Measurements from ENCODE around the gene RPIA. TPM values are rescaled to one million over a fixed set of nuclear protein-coding genes. Genes with fewer than 3 reads are reported as not detected.

RPIA gene
- total RNA-seq, 1 donor from 2014 or later = 15.0 TPM

GRCh38 chr2:88707003-88707402 lies 15.5 kb downstream of the RPIA start:
- H3K9me3 Mint-ChIP-seq (ENCODE audit: unreplicated experiment) = peaks cover 11% of the 10 kb centered on the region
- no peak for DNase-seq (ENCODE audit: extremely low spot score, unreplicated experiment)
- no peak overlapping the region for H3K4me3 Mint-ChIP-seq (ENCODE audit: unreplicated experiment)
- H3K36me3 Mint-ChIP-seq (ENCODE audit: unreplicated experiment) = peaks cover 32% of the 10 kb centered on the region
- H3K4me1 Mint-ChIP-seq (ENCODE audit: unreplicated experiment) = peaks cover 9% of the 10 kb centered on the region
- no peak overlapping the region for H3K27ac Mint-ChIP-seq (ENCODE audit: unreplicated experiment)
- no peaks in the 10 kb centered on the region for H3K27me3 Mint-ChIP-seq (ENCODE audit: unreplicated experiment)
- TF ChIP-seq CTCF (IDR thresholded peaks at IDR 0.05) = no peak

GRCh38 chr2:88709181-88709631 lies 17.7 kb downstream of the RPIA start:
- peaks cover 15% of the 10 kb centered on the region for H3K36me3 Mint-ChIP-seq (ENCODE audit: unreplicated experiment)
- H3K4me3 Mint-ChIP-seq (ENCODE audit: unreplicated experiment) = no peak overlapping the region
- H3K27ac Mint-ChIP-seq (ENCODE audit: unreplicated experiment) = no peak overlapping the region
- TF ChIP-seq CTCF (IDR thresholded peaks at IDR 0.05) = no peak
- H3K27me3 Mint-ChIP-seq (ENCODE audit: unreplicated experiment) = no peaks in the 10 kb centered on the region
- DNase-seq (ENCODE audit: extremely low spot score, unreplicated experiment) = no peak
- peaks cover 9% of the 10 kb centered on the region for H3K4me1 Mint-ChIP-seq (ENCODE audit: unreplicated experiment)
- peaks cover 11% of the 10 kb centered on the region for H3K9me3 Mint-ChIP-seq (ENCODE audit: unreplicated experiment)

GRCh38 chr2:88711289-88711688 lies 19.8 kb downstream of the RPIA start:
- H3K36me3 Mint-ChIP-seq (ENCODE audit: unreplicated experiment) = no peaks in the 10 kb centered on the region

GRCh38 chr2:88711897-88712296 lies 20.4 kb downstream of the RPIA start:
- Mint-ChIP-seq H3K4me3 (ENCODE audit: unreplicated experiment) (no peak overlapping the region), H3K36me3 (ENCODE audit: unreplicated experiment) (no peaks in the 10 kb centered on the region), H3K9me3 (ENCODE audit: unreplicated experiment) (no peaks in the 10 kb centered on the region), H3K27ac (ENCODE audit: unreplicated experiment) (no peak overlapping the region), H3K27me3 (ENCODE audit: unreplicated experiment) (no peaks in the 10 kb centered on the region), H3K4me1 (ENCODE audit: unreplicated experiment) (peaks cover 9% of the 10 kb centered on the region)
- no peak for TF ChIP-seq CTCF (IDR thresholded peaks at IDR 0.05)
- no peak for DNase-seq (ENCODE audit: extremely low spot score, unreplicated experiment)

More at GRCh38 chr2:88711289-88711688, 19.8 kb downstream of the RPIA start:
- Mint-ChIP-seq H3K27me3 (ENCODE audit: unreplicated experiment) (no peaks in the 10 kb centered on the region), H3K4me1 (ENCODE audit: unreplicated experiment) (peaks cover 9% of the 10 kb centered on the region), H3K27ac (ENCODE audit: unreplicated experiment) (no peak overlapping the region), H3K4me3 (ENCODE audit: unreplicated experiment) (no peak overlapping the region), H3K9me3 (ENCODE audit: unreplicated experiment) (no peaks in the 10 kb centered on the region)
- no peak for TF ChIP-seq CTCF (IDR thresholded peaks at IDR 0.05)
- no peak for DNase-seq (ENCODE audit: extremely low spot score, unreplicated experiment)

- Mint-ChIP-seq H3K9me3 (ENCODE audit: unreplicated experiment) (peaks cover 4% of the 10 kb centered on the region), H3K27ac (ENCODE audit: unreplicated experiment) (no peak overlapping the region), H3K27me3 (ENCODE audit: unreplicated experiment) (no peaks in the 10 kb centered on the region), H3K4me3 (ENCODE audit: unreplicated experiment) (no peak overlapping the region), H3K36me3 (ENCODE audit: unreplicated experiment) (no peaks in the 10 kb centered on the region), H3K4me1 (ENCODE audit: unreplicated experiment) (peaks cover 9% of the 10 kb centered on the region)
- TF ChIP-seq CTCF (IDR thresholded peaks at IDR 0.05) = no peak
- no peak for DNase-seq (ENCODE audit: extremely low spot score, unreplicated experiment)
These were observed 21.9 kb downstream of the RPIA start for GRCh38 chr2:88713408-88713807.

Data from osteocyte (in vitro differentiated cells).